ENCODE results near the gene TMEM114.

The TMEM114 gene

GRCh38 chr16:8611122-8611521 lies 20.8 kb upstream of the TMEM114 start:
- no peak for DNase-seq (ENCODE audit: low read depth)

DNA sequence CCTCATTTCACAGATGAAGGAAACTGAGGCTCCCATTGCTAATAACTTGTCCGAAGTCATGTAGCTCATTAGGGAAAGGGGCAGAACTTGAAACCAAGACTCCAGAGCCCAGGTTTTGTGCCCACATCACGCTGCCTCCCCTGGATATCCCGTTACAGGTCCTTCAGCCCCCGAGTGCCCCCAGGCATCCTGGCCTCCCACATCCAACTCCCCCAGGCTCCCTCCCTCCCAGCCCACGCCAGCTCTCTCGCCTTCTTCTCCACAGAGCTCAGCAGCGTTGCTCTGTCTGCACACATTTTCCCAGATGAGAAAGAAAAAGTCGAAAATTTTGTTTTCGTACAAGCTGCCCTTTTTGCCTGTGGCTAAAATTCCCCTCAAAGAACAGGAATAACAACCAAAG lies 16.9 kb upstream of the TMEM114 start:
- no peak for DNase-seq (ENCODE audit: low read depth)

GRCh38 chr16:8605554-8605953 lies 15.2 kb upstream of the TMEM114 start:
- no peak for DNase-seq (ENCODE audit: low read depth)

DNA sequence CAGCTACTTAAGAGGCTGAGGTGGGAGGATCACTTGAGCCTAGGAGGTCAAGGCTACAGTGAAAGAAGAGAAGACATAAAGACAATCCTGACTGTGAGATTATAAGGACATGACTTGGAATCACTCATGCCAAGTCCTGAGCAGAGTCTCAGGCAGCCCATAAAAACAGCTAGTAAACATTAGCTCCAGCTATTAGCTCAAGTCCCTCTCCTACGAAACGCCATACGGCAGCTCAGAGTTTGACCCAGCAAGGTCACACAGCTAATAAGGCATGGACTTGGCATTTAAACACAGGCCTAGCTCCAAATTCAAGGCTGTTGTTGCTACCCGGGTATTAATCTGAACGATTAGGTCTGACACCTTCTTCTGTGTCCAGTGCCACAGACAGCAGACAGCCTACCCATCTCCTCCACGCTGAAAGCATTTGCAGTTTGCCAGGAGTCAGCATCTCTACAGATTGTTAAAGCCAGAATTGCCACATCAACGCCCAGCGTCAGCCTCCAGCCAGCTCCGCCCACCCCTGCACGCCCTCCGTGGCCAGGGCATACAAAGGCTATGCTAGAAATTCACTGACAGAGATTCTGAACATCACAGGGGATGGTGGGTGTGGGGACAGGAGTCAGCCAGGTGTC lies 9.9 kb upstream of the TMEM114 start:
- DNase-seq (ENCODE audit: low read depth) = no peak

DNA sequence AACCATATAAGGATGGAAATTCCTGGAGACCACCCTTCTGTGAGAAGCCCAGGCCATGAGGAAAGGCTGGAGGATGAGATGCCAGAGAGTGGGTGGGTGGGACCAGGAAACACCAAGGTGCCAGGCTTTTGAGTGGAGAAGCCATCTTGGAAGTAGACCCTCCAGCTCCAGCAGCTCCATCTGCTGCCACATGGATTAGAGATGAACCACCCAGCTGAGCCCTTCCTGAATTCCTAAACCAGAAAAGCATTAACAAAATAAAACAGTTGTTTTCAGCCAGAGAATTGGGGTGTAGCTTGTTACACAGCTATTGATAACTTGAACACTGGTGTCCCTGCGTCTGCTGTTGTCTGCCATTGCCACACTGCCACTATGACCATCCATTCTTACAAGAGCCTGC lies 6.3 kb upstream of the TMEM114 start:
- no peak for DNase-seq (ENCODE audit: low read depth)

DNA sequence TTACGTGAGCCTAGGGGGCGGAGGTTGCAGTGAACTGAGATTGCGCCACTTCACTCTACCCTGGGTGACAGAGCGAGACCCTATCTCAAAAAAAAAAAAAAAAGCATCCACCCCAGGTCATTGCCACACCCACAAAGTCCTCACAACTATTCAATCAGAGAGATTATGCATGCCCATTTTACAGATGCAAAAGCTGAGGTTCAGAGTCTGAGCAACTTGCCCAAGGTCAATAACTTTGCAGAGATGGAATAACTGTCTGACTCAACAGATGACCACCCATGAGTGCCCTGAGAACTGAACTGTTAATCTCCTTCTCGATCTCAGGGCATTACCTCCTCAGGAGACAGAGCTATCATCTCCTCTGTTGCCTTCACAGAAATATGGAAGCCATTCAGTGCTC lies 5.5 kb upstream of the TMEM114 start:
- no peak for DNase-seq (ENCODE audit: low read depth)

- DNase-seq (ENCODE audit: low read depth) = no peak
Measured at GRCh38 chr16:8594149-8594666, 3.9 kb upstream of the TMEM114 start.

- no peak for DNase-seq (ENCODE audit: low read depth)
Measured at GRCh38 chr16:8591451-8591850, 1.1 kb upstream of the TMEM114 start.

DNA sequence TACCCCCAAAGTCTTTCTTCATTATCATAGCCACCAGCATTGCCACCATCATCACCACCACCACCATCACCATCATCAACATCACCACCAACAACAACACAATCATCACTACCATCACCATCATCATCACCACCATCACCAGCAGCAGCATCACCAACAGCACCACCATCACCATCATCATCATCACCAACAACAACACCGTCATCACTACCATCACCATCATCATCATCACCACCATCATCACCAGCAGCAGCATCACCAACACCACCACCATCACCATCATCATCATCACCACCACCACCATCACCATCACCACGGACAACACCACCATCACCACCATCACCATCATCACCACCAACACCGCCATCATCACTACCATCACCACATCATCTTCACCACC lies 500 bp upstream of the TMEM114 start:
- no peak for DNase-seq (ENCODE audit: low read depth)

- DNase-seq (ENCODE audit: low read depth) = no peak
Measured at GRCh38 chr16:8589057-8589899, 1.0 kb downstream of the TMEM114 start.

DNA sequence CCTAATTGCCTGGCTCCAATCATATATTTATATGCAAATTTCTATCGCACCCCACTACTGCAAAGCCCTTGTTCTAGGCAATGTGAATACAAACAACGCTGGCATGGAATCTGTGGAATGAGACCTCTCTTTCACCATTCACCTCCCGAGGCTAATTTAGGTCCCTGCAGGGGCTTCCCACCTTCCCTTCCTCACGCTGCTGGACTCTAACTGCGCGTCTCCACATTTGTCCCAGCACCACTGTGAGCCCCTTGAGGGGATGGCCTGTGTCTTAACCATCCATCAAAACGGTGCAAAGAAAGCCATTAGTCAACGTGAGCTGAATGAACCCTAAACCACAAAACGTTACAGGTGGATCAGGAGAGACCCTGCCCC lies 1.6 kb downstream of the TMEM114 start:
- DNase-seq (ENCODE audit: low read depth) = no peak

DNA sequence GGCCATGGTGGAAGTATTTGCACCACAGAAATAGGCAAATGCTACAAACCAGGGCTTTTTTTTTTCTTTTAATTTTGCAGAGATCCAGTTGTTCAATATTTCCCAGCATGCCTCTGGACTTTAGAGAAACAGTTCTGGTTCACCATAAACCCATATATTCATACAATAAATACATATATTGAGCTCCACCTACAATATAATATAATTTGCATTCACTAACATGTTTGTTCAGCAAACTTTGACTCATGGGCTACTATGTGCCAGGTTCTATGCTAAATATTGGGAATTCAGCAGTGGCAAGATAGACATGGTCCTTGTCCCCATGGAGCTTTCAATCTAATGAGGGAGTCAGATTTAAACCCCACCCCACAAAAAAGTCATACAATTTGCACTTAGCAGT lies 3.2 kb downstream of the TMEM114 start:
- no peak for DNase-seq (ENCODE audit: low read depth)

DNA sequence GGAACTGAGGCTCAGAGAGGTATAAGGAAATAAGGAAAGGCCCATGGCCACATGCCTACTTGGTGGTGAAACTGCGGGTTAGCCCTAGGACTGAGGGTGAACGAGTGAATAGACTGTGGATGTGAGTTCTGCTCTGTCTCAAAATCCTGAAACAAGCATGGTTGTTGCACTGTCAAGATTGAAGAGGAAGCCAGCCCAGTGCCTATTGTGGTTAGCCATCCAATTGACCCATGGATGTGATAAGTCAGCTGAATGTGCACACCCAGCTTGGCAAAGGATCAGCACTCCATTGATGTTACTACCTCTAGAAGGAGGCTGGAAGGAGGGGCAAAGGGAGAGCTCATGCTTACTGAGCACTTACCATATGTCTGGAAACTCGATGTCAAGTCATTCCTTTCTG lies 4.5 kb downstream of the TMEM114 start:
- DNase-seq (ENCODE audit: low read depth) = no peak

- DNase-seq (ENCODE audit: low read depth) = no peak
Measured at GRCh38 chr16:8585041-8585440, 5.3 kb downstream of the TMEM114 start.

DNA sequence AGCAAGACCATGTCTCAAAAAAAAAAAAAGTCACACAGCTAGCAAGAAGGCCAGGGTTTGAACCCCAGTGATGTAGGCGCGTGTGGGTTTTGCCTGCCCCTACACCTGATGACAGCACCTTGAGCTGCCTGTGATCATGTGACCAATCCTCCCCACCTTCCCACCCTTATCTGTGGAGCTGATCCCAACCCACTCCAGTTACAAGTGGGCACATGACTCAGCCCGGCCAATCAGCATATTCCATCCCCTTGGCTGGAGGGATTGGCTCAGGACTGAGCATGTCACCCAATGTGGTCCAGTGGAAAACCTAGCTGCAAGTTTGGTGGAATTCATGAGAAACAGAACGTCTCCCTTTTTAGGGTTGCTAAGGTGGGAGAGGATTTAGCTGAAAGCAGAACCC lies 6.6 kb downstream of the TMEM114 start:
- DNase-seq (ENCODE audit: low read depth) = no peak

GRCh38 chr16:8583199-8583598 lies 7.1 kb downstream of the TMEM114 start:
- DNase-seq (ENCODE audit: low read depth) = no peak

DNA sequence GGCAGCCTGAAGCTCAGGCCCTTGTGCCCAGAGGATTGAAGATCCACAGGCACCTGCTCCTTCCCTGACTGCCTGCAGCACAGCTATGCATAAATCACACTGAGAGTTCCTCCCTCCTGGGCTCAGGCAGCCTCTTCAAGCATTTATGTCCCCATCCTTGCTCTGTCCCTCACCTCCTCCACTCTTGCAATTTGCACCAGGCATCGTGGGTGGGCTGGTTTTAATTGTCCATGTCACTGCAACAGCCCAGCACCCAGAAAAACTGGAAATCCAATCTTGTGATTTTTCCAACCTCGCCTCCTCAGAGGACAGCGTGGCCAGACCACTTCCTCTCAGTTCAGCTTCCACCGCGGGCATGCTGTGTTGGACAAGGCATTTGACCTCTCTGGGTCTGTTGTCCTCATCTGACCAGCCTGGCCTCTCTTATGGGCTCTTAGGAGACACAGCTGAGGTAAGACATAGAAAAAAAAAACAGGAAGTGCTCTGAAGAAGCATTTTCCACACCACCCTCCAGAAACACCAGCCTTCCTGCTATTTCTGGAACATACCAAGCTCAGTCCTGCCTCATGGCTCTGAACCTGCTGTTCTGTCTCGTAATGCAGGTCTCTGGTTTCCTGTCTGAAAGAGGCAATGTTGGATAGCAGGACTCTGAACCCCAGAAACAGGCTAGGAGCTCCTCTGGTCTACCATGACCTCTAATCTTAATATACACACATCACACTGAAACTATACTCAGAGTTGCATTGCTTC lies 8.3 kb downstream of the TMEM114 start:
- no peak for DNase-seq (ENCODE audit: low read depth)

- DNase-seq (ENCODE audit: low read depth) = no peak
Measured at GRCh38 chr16:8579559-8579958, 10.8 kb downstream of the TMEM114 start.

GRCh38 chr16:8577678-8578304 lies 12.5 kb downstream of the TMEM114 start:
- no peak for DNase-seq (ENCODE audit: low read depth)

- DNase-seq (ENCODE audit: low read depth) = no peak
Measured at GRCh38 chr16:8576141-8577004, 13.9 kb downstream of the TMEM114 start.

DNA sequence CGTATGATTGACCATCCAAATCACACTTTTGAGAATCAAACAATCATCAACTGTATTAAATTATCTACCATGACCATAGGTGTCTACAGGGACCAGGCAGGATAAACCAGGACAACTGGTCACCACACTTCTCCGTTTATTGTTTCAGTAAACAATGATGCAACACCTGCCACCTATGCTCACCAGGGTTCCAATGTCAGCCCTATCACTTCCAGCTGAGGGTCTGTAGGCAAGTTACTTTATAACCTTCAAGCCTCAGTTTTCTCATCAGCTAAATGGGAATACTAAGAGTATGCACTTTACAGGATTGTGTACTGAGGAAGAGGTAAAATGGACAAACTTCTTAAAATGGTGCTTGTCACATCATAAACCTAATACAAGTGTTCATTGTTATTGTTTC lies 14.9 kb downstream of the TMEM114 start:
- DNase-seq (ENCODE audit: low read depth) = no peak

All from stromal cell of bone marrow (primary cell).